ENCODE data around the gene AP3D1.

The AP3D1 gene

DNA sequence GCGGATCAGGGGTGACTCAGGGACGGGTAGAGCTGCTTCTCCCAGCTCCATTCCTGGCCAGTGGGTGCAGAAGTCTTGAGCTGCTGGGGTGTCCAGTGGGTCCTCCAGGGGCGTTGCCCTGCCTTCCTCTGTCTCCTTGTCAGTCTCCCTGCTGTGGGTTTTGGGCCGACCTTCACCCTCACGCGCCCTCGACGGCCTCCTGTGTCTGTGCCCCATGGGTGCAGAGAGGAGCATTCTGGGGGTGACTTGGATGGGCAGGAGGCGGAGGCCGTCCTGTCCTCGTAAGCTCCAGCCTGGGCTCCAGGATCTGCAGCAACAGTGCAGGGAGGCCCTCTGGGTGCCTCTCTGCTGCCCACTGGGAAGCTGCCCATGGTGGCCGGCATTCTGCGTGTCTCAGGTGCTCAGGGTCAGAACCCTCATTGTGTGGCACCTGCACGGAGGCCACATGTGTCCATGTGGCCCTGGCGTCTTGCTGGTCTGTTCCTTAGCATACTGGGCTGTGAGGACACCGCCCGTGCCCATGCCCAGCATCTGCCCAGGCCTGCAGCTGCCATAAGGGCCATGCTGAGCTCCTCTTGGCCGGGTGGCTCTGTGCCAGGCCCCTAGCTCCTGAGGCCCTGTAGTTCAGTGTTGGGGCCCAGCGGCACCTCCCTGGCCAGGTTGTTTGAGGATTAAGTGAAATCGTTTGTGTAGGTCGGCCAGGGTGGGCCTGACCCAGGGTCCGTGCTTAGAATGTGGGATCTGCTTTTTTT is 29.7 kb upstream of the AP3D1 start:
- H3K27ac ChIP-seq: no peak overlapping the region
- TF ChIP-seq, protein P1, sequence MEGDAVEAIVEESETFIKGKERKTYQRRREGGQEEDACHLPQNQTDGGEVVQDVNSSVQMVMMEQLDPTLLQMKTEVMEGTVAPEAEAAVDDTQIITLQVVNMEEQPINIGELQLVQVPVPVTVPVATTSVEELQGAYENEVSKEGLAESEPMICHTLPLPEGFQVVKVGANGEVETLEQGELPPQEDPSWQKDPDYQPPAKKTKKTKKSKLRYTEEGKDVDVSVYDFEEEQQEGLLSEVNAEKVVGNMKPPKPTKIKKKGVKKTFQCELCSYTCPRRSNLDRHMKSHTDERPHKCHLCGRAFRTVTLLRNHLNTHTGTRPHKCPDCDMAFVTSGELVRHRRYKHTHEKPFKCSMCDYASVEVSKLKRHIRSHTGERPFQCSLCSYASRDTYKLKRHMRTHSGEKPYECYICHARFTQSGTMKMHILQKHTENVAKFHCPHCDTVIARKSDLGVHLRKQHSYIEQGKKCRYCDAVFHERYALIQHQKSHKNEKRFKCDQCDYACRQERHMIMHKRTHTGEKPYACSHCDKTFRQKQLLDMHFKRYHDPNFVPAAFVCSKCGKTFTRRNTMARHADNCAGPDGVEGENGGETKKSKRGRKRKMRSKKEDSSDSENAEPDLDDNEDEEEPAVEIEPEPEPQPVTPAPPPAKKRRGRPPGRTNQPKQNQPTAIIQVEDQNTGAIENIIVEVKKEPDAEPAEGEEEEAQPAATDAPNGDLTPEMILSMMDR (IDR thresholded peaks at IDR 0.05): no peak
- no peak for TF ChIP-seq ZFX (IDR thresholded peaks at IDR 0.05; ENCODE audit: borderline replicate concordance)

DNA sequence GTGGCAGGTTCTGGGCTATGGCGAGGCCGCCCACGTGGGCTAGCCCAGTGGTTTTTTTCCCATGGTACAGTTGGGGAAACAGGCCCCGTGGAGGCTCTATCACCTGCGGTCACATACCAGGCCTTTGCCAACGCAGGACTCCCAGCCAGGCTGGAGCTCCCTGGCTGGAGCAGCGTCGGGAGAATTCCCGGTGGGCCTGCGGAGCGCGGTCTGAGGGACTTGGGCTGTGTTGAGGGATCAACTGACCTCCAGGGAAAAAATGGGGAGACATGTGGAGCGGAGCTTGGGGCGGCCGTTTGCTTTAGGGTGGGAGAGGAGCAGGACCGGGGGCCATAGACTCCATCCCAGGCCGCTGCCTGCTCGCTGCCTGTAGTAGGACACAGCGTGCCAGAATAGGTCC is 28.7 kb upstream of the AP3D1 start:
- no peak overlapping the region for H3K27ac ChIP-seq
- TF ChIP-seq ZFX (IDR thresholded peaks at IDR 0.05; ENCODE audit: borderline replicate concordance): no peak
- TF ChIP-seq, protein P1 (IDR thresholded peaks at IDR 0.05): no peak

DNA sequence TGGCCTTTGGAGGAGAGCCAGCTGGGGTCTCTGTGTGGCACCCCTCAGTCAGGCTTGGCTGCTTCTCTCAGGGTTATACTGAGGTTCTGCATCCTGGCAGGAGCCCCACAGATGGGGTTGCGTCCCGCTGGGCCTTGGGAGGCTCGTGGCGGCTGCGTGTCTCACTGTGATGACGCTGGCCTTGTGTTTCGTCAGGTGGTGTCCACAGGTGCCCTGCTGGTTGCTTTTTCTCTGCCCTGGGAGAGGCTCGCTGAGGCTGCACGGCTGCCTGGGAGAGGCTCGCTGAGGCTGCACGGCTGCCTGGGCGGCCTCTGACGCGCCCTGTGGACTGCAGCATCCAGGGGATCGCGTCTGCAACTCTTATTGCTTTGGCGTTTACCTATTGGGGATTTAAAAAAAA is 27.7 kb upstream of the AP3D1 start:
- TF ChIP-seq, protein P1 (IDR thresholded peaks at IDR 0.05): no peak
- TF ChIP-seq ZFX (IDR thresholded peaks at IDR 0.05; ENCODE audit: borderline replicate concordance): no peak
- H3K27ac ChIP-seq: no peak overlapping the region

DNA sequence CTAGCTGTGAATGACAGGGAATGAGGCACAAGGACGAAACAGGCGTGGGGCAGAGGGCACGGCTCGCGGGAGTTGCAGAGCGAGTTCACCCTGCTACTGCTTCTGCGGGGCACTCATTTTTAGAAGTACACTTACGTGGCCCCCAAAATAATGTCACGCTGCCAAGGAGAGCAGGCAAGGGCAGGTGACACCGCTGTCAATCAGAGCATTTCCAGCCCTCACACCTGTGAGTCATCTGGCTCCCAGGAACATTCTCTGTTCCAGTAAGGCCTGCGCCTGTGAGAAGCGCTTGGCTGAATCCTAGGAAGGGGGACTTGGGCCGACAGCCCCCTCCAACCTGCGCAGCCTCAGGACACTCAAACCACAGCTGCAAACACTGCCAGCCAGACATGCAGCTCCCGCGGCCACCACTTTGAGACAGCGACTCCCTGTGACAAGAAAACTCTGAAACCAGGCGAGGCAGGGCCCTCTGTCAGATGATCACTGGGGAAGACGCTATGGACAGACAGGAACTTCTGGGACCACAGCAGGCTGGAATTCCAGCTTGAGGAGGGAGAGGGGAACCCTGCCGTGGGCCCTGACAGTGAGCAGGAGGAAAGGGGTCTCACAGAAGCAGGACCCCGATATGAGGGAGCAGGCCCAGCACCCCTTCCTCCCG is 25.1 kb upstream of the AP3D1 start:
- no peak for TF ChIP-seq ZFX (IDR thresholded peaks at IDR 0.05; ENCODE audit: borderline replicate concordance)
- TF ChIP-seq, protein P1 (IDR thresholded peaks at IDR 0.05): no peak

DNA sequence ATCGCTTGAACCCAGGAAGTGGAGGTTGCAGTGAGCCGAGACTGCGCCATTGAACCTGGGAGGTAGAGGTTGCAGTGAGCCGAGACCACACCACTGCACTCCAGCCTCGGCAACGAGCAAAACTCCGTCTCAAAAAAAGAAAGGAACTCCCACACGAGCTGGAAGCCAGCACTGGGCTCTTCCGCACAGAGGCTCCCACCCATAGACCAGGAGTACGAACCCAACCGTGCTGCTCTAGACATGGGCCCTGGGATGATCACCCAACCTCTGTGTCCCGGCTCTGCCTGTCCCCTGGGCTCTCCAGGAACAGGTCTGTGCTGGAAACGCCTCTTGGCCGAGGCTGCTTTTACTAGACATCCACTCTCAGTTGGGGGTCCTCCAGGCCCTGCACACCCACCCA is 24.4 kb upstream of the AP3D1 start:
- H3K27ac ChIP-seq: no peak overlapping the region
- TF ChIP-seq, protein P1 (IDR thresholded peaks at IDR 0.05): no peak
- TF ChIP-seq ZFX (IDR thresholded peaks at IDR 0.05; ENCODE audit: borderline replicate concordance): no peak

More for the DNA sequence above, 25.1 kb upstream of the AP3D1 start:
- H3K27ac ChIP-seq: no peak overlapping the region

DNA sequence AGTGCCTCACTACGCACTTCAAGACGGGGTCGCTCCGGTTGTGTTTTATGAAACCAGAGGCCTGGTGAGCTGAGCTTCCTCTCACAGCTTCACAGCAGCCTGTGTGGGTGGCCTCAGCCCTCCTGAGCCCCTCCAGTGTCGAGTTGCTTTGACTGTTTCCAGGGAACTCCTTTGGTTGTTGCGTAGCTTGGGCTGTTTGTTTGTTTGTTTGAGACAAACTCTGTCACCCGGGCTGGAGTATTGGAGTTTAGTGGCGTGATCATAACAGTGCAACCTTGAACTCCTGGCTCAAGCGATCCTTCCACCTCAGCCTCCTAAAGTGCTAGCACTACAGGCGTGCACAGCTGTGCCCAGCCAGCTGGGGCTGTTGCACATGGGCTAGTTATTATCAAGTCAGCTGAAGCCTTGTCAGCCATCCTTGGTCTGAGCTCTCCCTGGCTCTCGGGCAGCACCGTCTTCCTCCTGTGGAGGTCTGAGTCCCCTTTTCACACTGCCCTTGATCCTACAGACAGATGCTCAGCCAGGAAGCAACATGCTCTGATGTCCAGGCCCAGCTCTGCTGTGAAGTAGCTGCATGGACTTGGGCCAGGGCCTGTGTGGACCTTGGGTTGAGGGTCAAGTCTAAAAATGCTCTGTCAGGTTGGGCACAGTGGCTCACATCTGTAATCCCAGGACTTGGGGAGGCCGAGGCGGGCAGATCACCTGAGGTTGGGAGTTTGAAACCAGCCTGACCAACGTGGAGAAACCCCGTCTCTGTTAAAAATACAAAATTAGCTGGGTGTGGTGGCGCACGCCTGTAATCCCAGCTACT is 22.6 kb upstream of the AP3D1 start:
- H3K27ac ChIP-seq: 0 out of 2 replicates have a peak overlapping the region, but pooled peaks have one; percentile 10
- TF ChIP-seq, protein P1 (IDR thresholded peaks at IDR 0.05): no peak
- no peak for TF ChIP-seq ZFX (IDR thresholded peaks at IDR 0.05; ENCODE audit: borderline replicate concordance)
